HG03025 (cell line): ENCODE data around the gene MCFD2.
"Not testable (repeated sequence)": the region's sequence is repeated elsewhere in the genome, so short reads cannot be mapped to it uniquely, and the experiment has no call there.

Experiments used
- ATAC-seq: cut with Tn5 transposase; IDR thresholded peaks from one replicate; pipeline ENCODE4 v1.9.1; 2021; ENCODE audit warnings: mild to moderate bottlenecking, moderate library complexity; ENCODE audit not compliant: unreplicated experiment, low FRiP score

Gene MCFD2

DNA sequence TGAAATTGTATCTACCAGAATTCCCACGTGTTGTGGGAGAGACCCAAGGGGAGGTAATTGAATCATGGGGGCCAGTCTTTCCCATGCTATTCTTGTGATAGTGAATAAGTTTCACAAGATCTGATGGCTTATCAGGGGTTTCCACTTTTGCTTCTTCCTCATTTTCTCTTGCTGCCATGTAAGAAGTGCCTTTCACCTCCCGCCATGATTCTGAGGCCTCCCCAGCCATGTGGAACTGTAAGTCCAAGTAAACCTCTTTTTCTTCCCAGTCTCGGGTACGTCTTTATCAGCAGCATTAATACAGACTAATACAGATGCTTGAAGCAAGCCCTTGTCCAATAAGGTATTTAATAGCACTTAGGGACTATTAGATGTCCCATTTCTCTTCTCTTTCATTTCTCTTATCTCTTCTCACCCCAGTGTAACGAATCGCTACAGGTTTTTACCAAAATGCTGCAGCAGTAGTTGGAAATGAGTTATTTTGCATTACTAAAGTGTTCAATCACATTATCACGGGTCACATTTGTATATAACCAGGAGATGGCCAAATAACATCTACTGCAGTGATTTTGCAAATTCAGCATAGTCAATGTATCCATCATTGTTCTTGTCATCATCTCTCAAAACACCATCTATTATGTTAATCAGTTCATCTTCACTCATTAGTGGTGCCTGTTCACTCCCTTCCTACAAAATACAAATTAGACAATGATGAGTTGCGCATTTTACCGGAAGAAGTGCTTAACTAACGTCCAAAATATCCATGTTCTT, 10.5 kb downstream of the MCFD2 start:
- not testable (repeated sequence) for ATAC-seq

- not testable (repeated sequence) for ATAC-seq
These were observed 12.6 kb downstream of the MCFD2 start for GRCh38 chr2:46902980-46903379.

DNA sequence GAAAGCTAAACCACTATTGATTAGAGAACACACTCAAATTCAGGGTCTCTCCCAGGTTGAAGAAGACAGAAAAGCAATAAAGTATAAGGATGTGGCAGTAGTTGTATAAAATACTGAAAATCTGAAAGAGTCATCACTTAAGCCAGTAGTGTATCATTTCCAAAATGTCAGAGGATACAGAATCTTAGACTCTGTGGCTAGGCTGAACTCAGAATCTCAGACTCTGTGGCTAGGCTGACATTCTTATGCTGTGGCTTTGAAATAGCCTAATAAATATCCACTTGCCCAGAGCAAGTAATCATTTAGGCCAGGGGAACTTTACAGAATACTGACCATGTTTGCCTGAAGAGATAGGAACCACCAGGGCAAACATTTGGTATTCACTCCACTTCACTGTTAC, 13.1 kb downstream of the MCFD2 start:
- ATAC-seq: no peak

GRCh38 chr2:46901611-46902010, 14.0 kb downstream of the MCFD2 start:
- ATAC-seq: no peak

- ATAC-seq: no peak
These were observed 15.2 kb downstream of the MCFD2 start for GRCh38 chr2:46900381-46900780.

- no peak for ATAC-seq
These were observed 16.6 kb downstream of the MCFD2 start for GRCh38 chr2:46899053-46899452.

DNA sequence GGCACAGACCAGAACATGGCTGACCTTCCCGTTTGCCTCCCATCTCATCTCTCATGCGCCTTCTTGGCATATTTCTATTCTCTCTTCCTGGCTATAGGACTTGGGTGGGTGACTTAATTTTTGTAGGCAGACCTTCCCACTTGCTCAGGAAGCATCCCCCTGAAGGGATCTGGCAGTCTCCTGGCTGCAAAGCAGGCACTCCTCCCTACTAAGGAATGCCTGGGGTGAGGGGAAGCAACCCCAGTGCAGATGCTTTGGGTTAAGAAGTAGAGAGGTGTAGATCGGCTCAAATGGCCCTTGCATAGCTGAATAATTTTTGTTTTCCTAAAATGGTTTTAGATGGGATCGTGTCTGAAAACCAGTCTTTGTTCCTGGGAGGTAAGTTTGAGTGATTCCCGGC, 17.6 kb downstream of the MCFD2 start:
- ATAC-seq: no peak

GRCh38 chr2:46893269-46893939, 22.2 kb downstream of the MCFD2 start:
- no peak for ATAC-seq

GRCh38 chr2:46891956-46892553, 23.6 kb downstream of the MCFD2 start:
- ATAC-seq: no peak

GRCh38 chr2:46888421-46888952, 27.1 kb downstream of the MCFD2 start:
- ATAC-seq: no peak

- no peak for ATAC-seq
These were observed 28.3 kb downstream of the MCFD2 start for GRCh38 chr2:46887028-46887885.

GRCh38 chr2:46886268-46887027, 29.2 kb downstream of the MCFD2 start:
- ATAC-seq: no peak

- ATAC-seq: no peak
These were observed 30.2 kb downstream of the MCFD2 start for GRCh38 chr2:46885376-46885775.

DNA sequence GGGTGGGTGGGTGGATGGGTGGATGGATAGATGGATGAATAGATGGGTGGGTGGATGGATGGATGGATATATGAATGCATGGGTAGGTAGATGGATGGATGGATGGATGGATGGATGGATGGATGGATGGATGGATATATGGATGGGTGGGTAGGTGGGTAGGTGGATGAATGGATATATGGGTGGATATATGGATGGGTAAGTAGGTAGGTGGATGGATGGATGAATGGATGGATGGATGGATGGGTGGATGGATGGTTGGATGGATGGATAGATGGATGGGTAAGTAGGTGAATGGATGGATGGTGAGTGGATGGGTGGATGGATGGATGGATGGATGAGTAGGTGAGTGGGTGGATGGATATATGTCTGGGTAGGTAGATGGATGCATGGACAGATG, 36.1 kb downstream of the MCFD2 start:
- ATAC-seq: no peak

DNA sequence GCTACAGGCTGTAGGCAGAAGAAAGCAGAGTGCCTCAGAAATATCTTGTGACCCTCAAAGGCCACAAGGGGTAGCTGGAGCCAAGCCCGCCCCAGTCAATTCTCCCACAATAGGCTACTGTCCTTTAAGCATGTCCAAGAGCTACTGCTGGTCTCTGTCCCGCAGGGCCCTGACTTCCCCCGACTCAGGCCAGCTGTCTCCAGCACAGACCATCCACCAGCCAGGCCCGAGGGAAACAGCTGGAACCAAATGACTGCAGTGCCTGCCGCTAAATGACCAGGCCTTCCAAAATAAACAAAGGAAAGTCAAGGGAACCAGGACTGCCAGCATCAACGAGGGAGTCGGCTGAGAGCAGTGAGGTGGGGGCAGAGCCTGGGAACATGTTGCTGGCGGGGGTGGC, 36.7 kb downstream of the MCFD2 start:
- ATAC-seq: no peak

DNA sequence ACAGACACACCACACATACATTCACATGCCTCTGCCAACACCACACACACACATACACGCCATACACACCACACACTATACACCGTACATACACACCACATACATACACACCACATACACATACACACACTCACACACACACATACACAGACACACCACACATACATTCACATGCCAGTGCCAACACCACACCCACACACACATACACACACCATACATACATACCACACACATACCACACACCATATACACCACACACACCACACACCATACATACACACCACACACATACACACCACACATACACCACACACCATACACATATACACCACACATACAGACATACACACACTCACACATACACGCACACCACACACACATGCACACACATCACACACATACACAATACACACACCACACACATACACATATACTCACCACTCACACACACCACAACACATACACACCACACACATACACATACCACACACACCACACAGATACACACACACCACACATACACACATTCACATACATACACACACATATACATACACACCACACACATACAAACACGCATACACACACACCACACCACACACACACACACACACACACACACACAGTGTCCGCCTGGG, 37.2 kb downstream of the MCFD2 start:
- no peak for ATAC-seq

- no peak for ATAC-seq
These were observed 37.9 kb downstream of the MCFD2 start for GRCh38 chr2:46877619-46878113.

GRCh38 chr2:46876741-46877384, 38.7 kb downstream of the MCFD2 start:
- no peak for ATAC-seq
